Liver (tissue), 3 donors: ENCODE measurements around the gene PRKCH.

Experiments
- EGR1 ChIP-seq, 2 donors: IDR thresholded peaks; 2 replicates each; pipeline ENCODE4 v1.6.1; 2016 to 2018; ENCODE audit warnings: antibody characterized with exemption in 2 of 2, low read depth in 2 of 2
- FOXA2 ChIP-seq: IDR thresholded peaks from 2 replicates; pipeline ENCODE4 v1.6.1; 2016; ENCODE audit warnings: antibody characterized with exemption
- GABPA ChIP-seq, 2 donors: IDR thresholded peaks in 1 of 2; conservative IDR thresholded peaks in 1 of 2; 2 replicates each; pipeline ENCODE4 v1.6.1; 2016; ENCODE audit warnings: antibody characterized with exemption in 2 of 2, mild to moderate bottlenecking in 1 of 2, moderate library complexity in 1 of 2
- JUND ChIP-seq, 2 donors: IDR thresholded peaks; 2 replicates each; pipeline ENCODE4 v1.6.1; 2016; ENCODE audit warnings: antibody characterized with exemption in 2 of 2
- RAD21 ChIP-seq, 2 donors: IDR thresholded peaks; 2 replicates each; pipeline ENCODE4 v1.6.1; 2016; ENCODE audit warnings: antibody characterized with exemption in 2 of 2, mild to moderate bottlenecking in 2 of 2
- SP1 ChIP-seq: IDR thresholded peaks from 2 replicates; pipeline ENCODE4 v1.6.1; 2018; ENCODE audit warnings: antibody characterized with exemption, mild to moderate bottlenecking
- TAF1 ChIP-seq: conservative IDR thresholded peaks from 2 replicates; pipeline ENCODE4 v1.6.1; 2016; ENCODE audit warnings: antibody characterized with exemption, mild to moderate bottlenecking
- YY1 ChIP-seq: IDR thresholded peaks from 2 replicates; pipeline ENCODE4 v1.6.1; 2016; ENCODE audit warnings: antibody characterized with exemption, mild to moderate bottlenecking
- TF ChIP-seq, protein P1 (sequence below): fragments of 150-350 bp; IDR thresholded peaks from 2 replicates; pipeline ENCODE4 v1.5.1; 2017; ENCODE audit warnings: improper control_type of control experiment, low read depth, low read length; ENCODE audit not compliant: missing input control
- TF ChIP-seq, protein P2 (sequence below): IDR thresholded peaks from 2 replicates; pipeline ENCODE4 v1.6.1; 2016; ENCODE audit warnings: antibody characterized with exemption, mild to moderate bottlenecking
- TF ChIP-seq, protein P3 (sequence below): IDR thresholded peaks from 2 replicates; pipeline ENCODE4 v1.6.1; 2016; ENCODE audit warnings: antibody characterized with exemption
- TF ChIP-seq, protein P4 (sequence below): IDR thresholded peaks from 2 replicates; pipeline ENCODE4 v1.6.1; 2016; ENCODE audit warnings: antibody characterized with exemption
- TF ChIP-seq, protein P5 (sequence below): IDR thresholded peaks from 2 replicates; pipeline ENCODE4 v1.6.1; 2016; ENCODE audit warnings: antibody characterized with exemption
- donor health status: healthy.
- donor health status: healthy.

DNA sequence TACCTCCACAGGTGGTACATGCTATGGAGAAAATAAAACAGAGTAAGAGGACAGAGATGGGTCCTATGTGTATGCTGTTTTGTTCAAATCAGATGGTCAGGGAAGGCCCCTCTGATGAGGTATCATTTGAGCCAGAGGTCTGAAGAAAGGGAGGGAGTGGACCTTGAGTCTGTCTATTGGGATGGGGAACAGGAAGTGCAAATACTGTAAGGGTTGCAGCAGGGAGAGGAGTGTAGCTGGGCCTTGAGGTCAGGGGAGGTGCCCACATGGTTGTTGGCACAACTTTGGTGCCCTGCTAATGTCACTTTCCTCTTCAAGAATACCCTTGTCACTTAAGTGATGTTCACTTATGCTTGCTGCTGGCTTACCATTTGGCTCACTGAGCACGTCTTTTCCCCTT, 83.3 kb downstream of the PRKCH start:
- TF ChIP-seq, protein P1, sequence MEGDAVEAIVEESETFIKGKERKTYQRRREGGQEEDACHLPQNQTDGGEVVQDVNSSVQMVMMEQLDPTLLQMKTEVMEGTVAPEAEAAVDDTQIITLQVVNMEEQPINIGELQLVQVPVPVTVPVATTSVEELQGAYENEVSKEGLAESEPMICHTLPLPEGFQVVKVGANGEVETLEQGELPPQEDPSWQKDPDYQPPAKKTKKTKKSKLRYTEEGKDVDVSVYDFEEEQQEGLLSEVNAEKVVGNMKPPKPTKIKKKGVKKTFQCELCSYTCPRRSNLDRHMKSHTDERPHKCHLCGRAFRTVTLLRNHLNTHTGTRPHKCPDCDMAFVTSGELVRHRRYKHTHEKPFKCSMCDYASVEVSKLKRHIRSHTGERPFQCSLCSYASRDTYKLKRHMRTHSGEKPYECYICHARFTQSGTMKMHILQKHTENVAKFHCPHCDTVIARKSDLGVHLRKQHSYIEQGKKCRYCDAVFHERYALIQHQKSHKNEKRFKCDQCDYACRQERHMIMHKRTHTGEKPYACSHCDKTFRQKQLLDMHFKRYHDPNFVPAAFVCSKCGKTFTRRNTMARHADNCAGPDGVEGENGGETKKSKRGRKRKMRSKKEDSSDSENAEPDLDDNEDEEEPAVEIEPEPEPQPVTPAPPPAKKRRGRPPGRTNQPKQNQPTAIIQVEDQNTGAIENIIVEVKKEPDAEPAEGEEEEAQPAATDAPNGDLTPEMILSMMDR = no peak
- TF ChIP-seq, protein P2, sequence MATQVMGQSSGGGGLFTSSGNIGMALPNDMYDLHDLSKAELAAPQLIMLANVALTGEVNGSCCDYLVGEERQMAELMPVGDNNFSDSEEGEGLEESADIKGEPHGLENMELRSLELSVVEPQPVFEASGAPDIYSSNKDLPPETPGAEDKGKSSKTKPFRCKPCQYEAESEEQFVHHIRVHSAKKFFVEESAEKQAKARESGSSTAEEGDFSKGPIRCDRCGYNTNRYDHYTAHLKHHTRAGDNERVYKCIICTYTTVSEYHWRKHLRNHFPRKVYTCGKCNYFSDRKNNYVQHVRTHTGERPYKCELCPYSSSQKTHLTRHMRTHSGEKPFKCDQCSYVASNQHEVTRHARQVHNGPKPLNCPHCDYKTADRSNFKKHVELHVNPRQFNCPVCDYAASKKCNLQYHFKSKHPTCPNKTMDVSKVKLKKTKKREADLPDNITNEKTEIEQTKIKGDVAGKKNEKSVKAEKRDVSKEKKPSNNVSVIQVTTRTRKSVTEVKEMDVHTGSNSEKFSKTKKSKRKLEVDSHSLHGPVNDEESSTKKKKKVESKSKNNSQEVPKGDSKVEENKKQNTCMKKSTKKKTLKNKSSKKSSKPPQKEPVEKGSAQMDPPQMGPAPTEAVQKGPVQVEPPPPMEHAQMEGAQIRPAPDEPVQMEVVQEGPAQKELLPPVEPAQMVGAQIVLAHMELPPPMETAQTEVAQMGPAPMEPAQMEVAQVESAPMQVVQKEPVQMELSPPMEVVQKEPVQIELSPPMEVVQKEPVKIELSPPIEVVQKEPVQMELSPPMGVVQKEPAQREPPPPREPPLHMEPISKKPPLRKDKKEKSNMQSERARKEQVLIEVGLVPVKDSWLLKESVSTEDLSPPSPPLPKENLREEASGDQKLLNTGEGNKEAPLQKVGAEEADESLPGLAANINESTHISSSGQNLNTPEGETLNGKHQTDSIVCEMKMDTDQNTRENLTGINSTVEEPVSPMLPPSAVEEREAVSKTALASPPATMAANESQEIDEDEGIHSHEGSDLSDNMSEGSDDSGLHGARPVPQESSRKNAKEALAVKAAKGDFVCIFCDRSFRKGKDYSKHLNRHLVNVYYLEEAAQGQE = no peak
- TF ChIP-seq TAF1 (no peak), GABPA (IDR thresholded peaks at IDR 0.05 in 1 of 2, conservative IDR thresholded peaks at IDR 0.05 in 1 of 2) (no peak), JUND (IDR thresholded peaks at IDR 0.05) (no peak), YY1 (no peak), RAD21 (IDR thresholded peaks at IDR 0.05) (no peak), FOXA2 (no peak), EGR1 (IDR thresholded peaks at IDR 0.05; ENCODE audit: low read depth in 2 of 2) (no peak), SP1 (no peak)
- TF ChIP-seq, protein P3, sequence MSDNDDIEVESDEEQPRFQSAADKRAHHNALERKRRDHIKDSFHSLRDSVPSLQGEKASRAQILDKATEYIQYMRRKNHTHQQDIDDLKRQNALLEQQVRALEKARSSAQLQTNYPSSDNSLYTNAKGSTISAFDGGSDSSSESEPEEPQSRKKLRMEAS = no peak
- TF ChIP-seq, protein P4, sequence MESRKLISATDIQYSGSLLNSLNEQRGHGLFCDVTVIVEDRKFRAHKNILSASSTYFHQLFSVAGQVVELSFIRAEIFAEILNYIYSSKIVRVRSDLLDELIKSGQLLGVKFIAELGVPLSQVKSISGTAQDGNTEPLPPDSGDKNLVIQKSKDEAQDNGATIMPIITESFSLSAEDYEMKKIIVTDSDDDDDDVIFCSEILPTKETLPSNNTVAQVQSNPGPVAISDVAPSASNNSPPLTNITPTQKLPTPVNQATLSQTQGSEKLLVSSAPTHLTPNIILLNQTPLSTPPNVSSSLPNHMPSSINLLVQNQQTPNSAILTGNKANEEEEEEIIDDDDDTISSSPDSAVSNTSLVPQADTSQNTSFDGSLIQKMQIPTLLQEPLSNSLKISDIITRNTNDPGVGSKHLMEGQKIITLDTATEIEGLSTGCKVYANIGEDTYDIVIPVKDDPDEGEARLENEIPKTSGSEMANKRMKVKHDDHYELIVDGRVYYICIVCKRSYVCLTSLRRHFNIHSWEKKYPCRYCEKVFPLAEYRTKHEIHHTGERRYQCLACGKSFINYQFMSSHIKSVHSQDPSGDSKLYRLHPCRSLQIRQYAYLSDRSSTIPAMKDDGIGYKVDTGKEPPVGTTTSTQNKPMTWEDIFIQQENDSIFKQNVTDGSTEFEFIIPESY = no peak
- TF ChIP-seq, protein P5, sequence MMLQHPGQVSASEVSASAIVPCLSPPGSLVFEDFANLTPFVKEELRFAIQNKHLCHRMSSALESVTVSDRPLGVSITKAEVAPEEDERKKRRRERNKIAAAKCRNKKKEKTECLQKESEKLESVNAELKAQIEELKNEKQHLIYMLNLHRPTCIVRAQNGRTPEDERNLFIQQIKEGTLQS = no peak
